ENCODE measurements around the gene WDR1. TPM values are rescaled to one million over a fixed set of nuclear protein-coding genes. Genes with fewer than 3 reads are reported as not detected.

Gene WDR1
- total and polyA plus RNA-seq, 8 donors: 30.0 to 102 (median 57.7) TPM

DNA sequence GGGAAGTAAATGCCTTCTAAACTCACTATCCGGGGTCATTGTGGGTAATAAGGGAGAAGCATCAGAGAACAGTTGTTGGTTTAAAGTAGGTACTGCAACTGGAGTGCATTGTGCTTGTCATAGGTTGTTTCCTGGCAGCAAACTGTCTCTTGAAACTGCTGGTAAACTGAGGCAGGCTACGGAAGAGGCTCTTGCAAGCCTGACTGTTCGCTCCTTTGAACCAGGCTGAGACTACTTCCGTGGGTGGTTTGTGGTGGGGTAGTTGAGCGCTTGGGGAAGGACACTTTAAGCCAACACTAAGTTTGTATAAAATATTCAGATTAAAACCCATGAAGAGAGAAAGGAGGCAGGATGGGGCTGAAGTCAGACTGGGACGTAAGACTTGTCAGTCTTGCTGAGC, 45.2 kb upstream of the WDR1 start:
- Histone ChIP-seq H3K4me3 (no peak overlapping the region), H3K4me1 (peaks cover 0 to 8% (median 0%) of the 10 kb centered on the region in 3 donors), H3K27ac (no peak overlapping the region), H3K36me3 (no peaks in the 10 kb centered on the region), H3K27me3 (no peaks in the 10 kb centered on the region), H3K9me3 (no peaks in the 10 kb centered on the region)
- WGBS, 2 donors: 93 to 95% methylated on average over 6 of the region's 6 CpGs
- ATAC-seq (no peak), FAIRE-seq (no peak), DNase-seq (no peak)
- TF ChIP-seq, protein P1, sequence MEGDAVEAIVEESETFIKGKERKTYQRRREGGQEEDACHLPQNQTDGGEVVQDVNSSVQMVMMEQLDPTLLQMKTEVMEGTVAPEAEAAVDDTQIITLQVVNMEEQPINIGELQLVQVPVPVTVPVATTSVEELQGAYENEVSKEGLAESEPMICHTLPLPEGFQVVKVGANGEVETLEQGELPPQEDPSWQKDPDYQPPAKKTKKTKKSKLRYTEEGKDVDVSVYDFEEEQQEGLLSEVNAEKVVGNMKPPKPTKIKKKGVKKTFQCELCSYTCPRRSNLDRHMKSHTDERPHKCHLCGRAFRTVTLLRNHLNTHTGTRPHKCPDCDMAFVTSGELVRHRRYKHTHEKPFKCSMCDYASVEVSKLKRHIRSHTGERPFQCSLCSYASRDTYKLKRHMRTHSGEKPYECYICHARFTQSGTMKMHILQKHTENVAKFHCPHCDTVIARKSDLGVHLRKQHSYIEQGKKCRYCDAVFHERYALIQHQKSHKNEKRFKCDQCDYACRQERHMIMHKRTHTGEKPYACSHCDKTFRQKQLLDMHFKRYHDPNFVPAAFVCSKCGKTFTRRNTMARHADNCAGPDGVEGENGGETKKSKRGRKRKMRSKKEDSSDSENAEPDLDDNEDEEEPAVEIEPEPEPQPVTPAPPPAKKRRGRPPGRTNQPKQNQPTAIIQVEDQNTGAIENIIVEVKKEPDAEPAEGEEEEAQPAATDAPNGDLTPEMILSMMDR (IDR thresholded peaks at IDR 0.05): no peak
- intact Hi-C loops (cut with DNase I): loop anchor here in 1 of 3 donors (5.0 kb wide), 1 partner anchor 385 kb away; no protein-coding TSS in a partner anchor

DNA sequence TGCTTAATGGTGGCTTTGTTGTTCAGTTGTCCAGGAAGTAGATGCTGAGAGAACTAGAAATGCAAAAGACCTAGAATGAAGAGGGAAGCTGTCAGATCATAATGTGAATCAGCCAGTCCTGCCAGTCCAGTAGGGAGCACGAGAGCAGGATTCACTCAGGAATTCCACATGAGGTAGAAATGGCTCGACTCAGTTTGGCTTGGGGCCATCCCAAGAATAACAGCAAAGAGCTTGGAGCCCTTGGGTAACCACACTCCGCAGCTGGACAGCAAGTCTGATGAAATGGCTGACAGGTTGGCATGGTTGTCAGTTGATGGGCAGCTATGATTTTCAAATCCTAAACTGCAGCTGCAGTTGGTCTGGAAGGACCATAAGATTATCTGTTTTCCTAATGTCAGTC, 44.5 kb upstream of the WDR1 start:
- intact Hi-C loops (cut with DNase I): loop anchor here in 1 of 3 donors (5.0 kb wide), 1 partner anchor 386 kb away; no protein-coding TSS in a partner anchor
- Histone ChIP-seq H3K27ac (no peak overlapping the region), H3K36me3 (no peaks in the 10 kb centered on the region), H3K27me3 (no peaks in the 10 kb centered on the region), H3K9me3 (no peaks in the 10 kb centered on the region), H3K4me1 (peaks cover 0 to 8% (median 0%) of the 10 kb centered on the region in 3 donors), H3K4me3 (no peak overlapping the region)
- DNase-seq (no peak), ATAC-seq (no peak), FAIRE-seq (no peak)
- WGBS, 2 donors: 44 to 49% methylated on average over 3 of the region's 3 CpGs
- TF ChIP-seq, protein P1 (IDR thresholded peaks at IDR 0.05): no peak

DNA sequence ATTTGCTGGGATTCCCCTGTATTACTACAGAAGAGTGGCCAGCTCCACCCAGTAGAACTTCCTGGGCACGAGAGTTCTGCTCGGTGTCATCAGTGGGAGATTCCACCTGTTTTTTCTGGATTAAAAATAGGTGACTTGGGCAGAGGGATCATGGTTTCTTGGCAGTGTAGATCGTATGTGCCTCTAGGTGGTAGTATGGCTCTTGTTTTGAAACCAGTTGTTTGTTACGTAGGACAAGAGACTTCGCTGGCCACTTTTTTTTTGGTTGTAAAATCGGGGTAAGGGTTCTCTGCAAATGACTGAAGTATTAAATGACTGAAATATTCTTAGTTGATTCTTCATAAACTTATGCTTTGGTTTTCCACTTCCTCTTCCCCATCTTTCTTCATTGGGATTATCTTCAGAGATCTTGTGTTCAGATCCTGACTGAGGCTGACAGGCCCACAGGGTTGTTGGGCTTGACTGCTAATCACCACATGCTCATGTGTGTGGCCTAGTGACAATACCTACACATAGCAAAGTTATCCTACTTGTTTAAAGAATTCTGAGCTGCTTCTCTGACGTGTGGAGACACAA, 43.8 kb upstream of the WDR1 start:
- ATAC-seq (no peak), FAIRE-seq (no peak), DNase-seq (no peak)
- peaks cover 0 to 8% (median 0%) of the 10 kb centered on the region in 3 donors for H3K4me1 ChIP-seq
- no peaks in the 10 kb centered on the region for H3K27me3 ChIP-seq
- H3K27ac ChIP-seq: no peak overlapping the region
- WGBS, 2 donors: 63 to 74% methylated on average over 7 of the region's 7 CpGs
- intact Hi-C loops (cut with DNase I): loop anchor here in 1 of 3 donors (5.0 kb wide), 1 partner anchor 387 kb away; no protein-coding TSS in a partner anchor
- H3K4me3 ChIP-seq: no peak overlapping the region
- H3K36me3 ChIP-seq: no peaks in the 10 kb centered on the region
- TF ChIP-seq, protein P1 (IDR thresholded peaks at IDR 0.05): no peak
- H3K9me3 ChIP-seq: no peaks in the 10 kb centered on the region

DNA sequence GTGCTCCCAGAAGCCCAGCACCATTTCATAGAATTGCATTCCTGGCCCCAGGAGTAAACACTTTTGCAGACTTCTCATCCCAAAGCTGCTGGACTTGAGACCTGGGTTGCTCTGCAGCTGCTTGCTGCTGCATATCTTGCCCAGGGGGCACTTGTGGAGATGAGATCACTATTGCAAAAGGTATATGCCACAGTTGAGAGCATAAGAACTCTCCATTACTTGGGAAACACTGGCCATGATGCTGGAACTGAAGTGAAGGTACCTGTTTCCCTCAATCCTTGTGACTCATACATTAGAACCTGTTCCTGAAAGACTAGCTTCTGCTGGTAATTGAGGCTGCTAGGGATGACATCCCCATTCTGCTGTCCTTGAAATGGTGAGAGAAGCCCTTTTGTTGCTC, 43.1 kb upstream of the WDR1 start:
- no peak for DNase-seq
- TF ChIP-seq, protein P1 (IDR thresholded peaks at IDR 0.05): no peak
- Histone ChIP-seq H3K27ac (no peak overlapping the region), H3K27me3 (no peaks in the 10 kb centered on the region), H3K36me3 (no peaks in the 10 kb centered on the region), H3K4me1 (peaks cover 0 to 8% (median 0%) of the 10 kb centered on the region in 3 donors), H3K9me3 (no peaks in the 10 kb centered on the region), H3K4me3 (no peak overlapping the region)
- intact Hi-C loops (cut with DNase I): loop anchor here in 2 of 3 donors (5.0 to 10.0 kb wide), 4 partner anchors 238 to 388 kb away; no protein-coding TSS in a partner anchor
- no peak for FAIRE-seq
- ATAC-seq: no peak

DNA sequence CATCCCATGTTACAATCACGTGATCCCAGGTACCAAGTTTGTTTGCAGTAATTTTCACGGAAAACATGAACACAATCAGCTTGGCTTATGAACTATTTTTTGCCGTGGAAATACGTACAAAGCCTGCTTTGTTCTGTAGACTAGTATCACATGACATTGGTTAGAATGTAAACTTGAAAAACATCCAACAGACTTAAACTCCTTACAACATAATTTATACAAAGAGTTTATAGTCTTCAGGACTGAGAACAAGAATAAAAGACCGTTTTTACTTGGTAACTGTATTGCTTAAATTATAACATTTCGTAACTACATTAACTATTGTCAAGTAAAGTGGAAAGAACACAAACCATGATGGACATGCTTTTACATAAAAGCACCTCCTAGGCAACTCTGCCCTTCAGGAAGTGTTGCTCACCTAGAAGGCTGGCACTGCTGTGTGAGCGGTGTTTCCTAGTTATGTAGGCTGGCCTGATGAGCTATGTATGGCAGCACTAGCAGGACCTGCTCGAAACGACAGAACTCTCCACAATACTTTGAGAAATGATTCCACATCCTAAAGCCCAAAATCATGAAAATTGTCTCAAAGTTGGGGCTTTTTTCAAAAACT, 41.8 kb upstream of the WDR1 start:
- ATAC-seq: peak in 2 of 4 donors; percentile 28 to 49
- 21 to 25% methylated on average over 9 of the region's 9 CpGs for WGBS, 2 donors
- H3K27ac ChIP-seq: no peak overlapping the region
- H3K27me3 ChIP-seq: no peaks in the 10 kb centered on the region
- peaks cover 0 to 6% (median 0%) of the 10 kb centered on the region in 3 donors for H3K4me1 ChIP-seq
- FAIRE-seq: no peak
- intact Hi-C loops (cut with DNase I): loop anchor here in 2 of 3 donors (5.0 to 10.0 kb wide), 3 partner anchors 239 to 386 kb away; no protein-coding TSS in a partner anchor
- TF ChIP-seq, protein P1 (IDR thresholded peaks at IDR 0.05): no peak
- no peak for DNase-seq
- no peaks in the 10 kb centered on the region for H3K36me3 ChIP-seq
- H3K9me3 ChIP-seq: no peaks in the 10 kb centered on the region
- no peak overlapping the region for H3K4me3 ChIP-seq
